Activated CD8-positive, alpha-beta T cell treated with anti-CD3 and anti-CD28 coated beads, Interleukin-2, amount 10 ng/mL, durations not matched to agents 7 days and 5 days (primary cell): Measurements from ENCODE around the gene SLC6A15. TPM values are rescaled to one million over a fixed set of nuclear protein-coding genes. Genes with fewer than 3 reads are reported as not detected.
A peak's percentile ranks its signal among the peaks of the same experiment; 100 is the strongest.

ENCODE experiments used
- ATAC-seq: fragments of 150-1000 bp; cut with Tn5 transposase; one replicate; pipeline ENCODE4 v1.10.0; 2021; ENCODE audit warnings: moderate library complexity
- CTCF ChIA-PET: fragments of 350-600 bp; sonication (Branson Sonifier 250); formaldehyde crosslinking; loops from one replicate; lab custom pipeline; 2021; ENCODE audit warnings: antibody characterized with exemption; lab: Charles Lee
- POLR2A ChIA-PET: fragments of 350-600 bp; sonication (Branson Sonifier 250); formaldehyde crosslinking; loops from one replicate; lab custom pipeline; 2021; ENCODE audit warnings: antibody characterized with exemption; lab: Charles Lee
- DNase-seq: peaks from one replicate; pipeline ENCODE4 v3.0.0-alpha.2; 2020
- H3K27ac Mint-ChIP-seq: one replicate; pipeline ENCODE4 v1.8.0; 2021; ENCODE audit warnings: mild to moderate bottlenecking, mixed read lengths
- H3K27me3 Mint-ChIP-seq: one replicate; pipeline ENCODE4 v1.8.0; 2021; ENCODE audit warnings: low read depth, mixed read lengths
- H3K36me3 Mint-ChIP-seq: one replicate; pipeline ENCODE4 v1.8.0; 2021; ENCODE audit warnings: low read depth, mixed read lengths
- H3K4me1 Mint-ChIP-seq: one replicate; pipeline ENCODE4 v1.8.0; 2021; ENCODE audit warnings: low read depth, mixed read lengths
- H3K4me3 Mint-ChIP-seq: one replicate; pipeline ENCODE4 v1.8.0; 2021; ENCODE audit warnings: mild to moderate bottlenecking, mixed read lengths
- H3K9me3 Mint-ChIP-seq: one replicate; pipeline ENCODE4 v1.8.0; 2022; ENCODE audit warnings: mixed read lengths; ENCODE audit not compliant: insufficient read depth
- total RNA-seq, 2 experiments: library from RNA; stranded (reverse); gene quantifications; one replicate each; pipeline ENCODE4 v1.2.3, GENCODE V29; 2021

SLC6A15 gene
- total RNA-seq, 2 experiments from 2014 or later, result not detected

DNA sequence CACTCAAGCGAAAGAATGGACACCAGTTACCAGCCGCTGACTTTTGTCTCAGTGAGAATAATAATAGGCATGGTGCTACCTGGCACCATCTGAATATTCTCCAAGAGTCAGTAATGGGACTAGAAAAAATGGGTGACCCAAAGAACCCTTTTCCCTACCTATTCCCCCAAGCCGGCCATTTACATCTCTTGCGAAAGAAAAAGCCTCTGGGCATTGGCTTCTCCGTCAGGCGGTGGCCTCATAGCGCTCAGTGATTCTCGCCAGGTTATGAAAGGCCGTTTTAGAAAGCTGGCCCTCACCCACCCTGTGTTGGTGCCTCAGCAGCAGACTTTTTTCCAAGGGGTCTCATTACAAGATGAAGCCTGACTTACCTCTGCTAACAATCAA, 523 bp upstream of the SLC6A15 start:
- H3K4me3 Mint-ChIP-seq, result no peak overlapping the region
- ChIA-PET POLR2A (no interaction called here), CTCF (no interaction called here)
- no peaks in the 10 kb centered on the region for H3K36me3 Mint-ChIP-seq
- H3K4me1 Mint-ChIP-seq, result peaks cover 16% of the 10 kb centered on the region
- no peak for ATAC-seq
- H3K27me3 Mint-ChIP-seq, result peaks cover 37% of the 10 kb centered on the region
- DNase-seq, result no peak
- no peak overlapping the region for H3K27ac Mint-ChIP-seq
- no peaks in the 10 kb centered on the region for H3K9me3 Mint-ChIP-seq

GRCh38 chr12:84911271-84912197, 1.1 kb downstream of the SLC6A15 start:
- ChIA-PET CTCF (no interaction called here), POLR2A (no interaction called here)
- DNase-seq, result no peak
- Mint-ChIP-seq H3K27ac (no peak overlapping the region), H3K36me3 (no peaks in the 10 kb centered on the region), H3K27me3 (peaks cover 37% of the 10 kb centered on the region), H3K4me1 (peaks cover 16% of the 10 kb centered on the region), H3K4me3 (peak overlapping the region; percentile 35), H3K9me3 (no peaks in the 10 kb centered on the region)
- ATAC-seq, result peak; percentile 27

DNA sequence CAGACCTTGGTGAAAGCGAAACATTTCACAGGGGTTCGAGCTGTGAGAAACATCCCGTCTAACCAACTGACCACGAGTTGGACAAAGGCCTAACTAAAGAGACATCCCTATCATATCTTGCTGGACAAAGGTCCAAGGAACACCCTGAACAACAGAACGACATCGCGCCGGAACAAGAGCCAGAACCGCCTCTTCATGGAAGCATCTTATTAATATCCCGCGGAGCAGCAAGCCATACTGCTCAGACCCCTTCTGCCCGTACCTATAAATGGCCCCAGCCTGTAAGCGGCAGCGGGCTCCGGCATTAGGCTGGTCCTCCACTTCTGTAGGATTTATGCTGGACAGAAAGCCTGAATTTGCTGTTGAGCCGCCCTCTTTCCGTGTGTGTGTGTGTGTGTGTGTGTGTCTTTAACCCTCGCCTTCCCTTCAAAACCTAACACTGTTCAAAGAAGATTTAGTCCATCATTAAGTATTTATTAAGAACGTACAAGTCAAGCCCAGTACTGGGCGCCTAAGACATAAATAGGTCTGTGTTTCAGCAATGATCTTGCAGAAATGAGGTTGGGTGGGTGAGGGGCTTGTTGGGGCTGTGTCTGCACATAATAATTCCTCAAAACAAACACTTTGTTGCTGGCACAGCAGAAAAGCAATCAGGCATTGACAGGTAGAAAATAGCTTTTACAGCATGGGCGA, 1.9 kb downstream of the SLC6A15 start:
- Mint-ChIP-seq H3K27me3 (peaks cover 37% of the 10 kb centered on the region), H3K9me3 (no peaks in the 10 kb centered on the region), H3K27ac (no peak overlapping the region), H3K4me3 (peak overlapping the region; percentile 35), H3K36me3 (no peaks in the 10 kb centered on the region), H3K4me1 (peaks cover 16% of the 10 kb centered on the region)
- DNase-seq (no peak), ATAC-seq (no peak)
- ChIA-PET CTCF (no interaction called here), POLR2A (no interaction called here)

DNA sequence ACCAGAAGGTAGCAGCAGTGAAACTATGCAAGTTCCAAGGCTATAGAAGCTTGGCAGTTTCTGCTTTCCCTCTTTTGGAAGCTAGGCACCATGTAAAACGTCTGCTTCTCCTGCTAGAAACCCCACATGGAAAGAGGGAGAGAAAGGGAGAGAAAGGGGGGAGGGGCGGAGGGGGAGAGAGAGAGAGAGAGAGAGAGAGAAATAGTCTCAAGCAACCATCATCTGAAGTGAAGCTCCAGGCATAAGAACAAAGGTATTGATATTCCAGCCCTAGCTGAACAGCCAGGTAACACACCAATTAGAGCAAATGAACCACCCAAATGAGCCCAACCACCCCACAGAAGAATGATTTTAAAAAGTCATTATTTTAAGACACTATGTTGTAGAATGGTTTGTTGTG, 8.5 kb downstream of the SLC6A15 start:
- POLR2A ChIA-PET, result no interaction called here
- Mint-ChIP-seq H3K27ac (no peak overlapping the region), H3K4me3 (no peak overlapping the region), H3K27me3 (no peaks in the 10 kb centered on the region), H3K4me1 (no peaks in the 10 kb centered on the region), H3K9me3 (no peaks in the 10 kb centered on the region), H3K36me3 (no peaks in the 10 kb centered on the region)
- ATAC-seq, result no peak
- CTCF ChIA-PET, result no interaction called here
- DNase-seq, result no peak

- H3K4me3 Mint-ChIP-seq, result no peak overlapping the region
- ChIA-PET POLR2A (no interaction called here), CTCF (interaction anchor here (0.6 kb wide), 1 partner anchor 140 kb away, joined by 3 read pairs; no protein-coding TSS in a partner anchor)
- H3K27ac Mint-ChIP-seq, result no peak overlapping the region
- no peaks in the 10 kb centered on the region for H3K4me1 Mint-ChIP-seq
- no peaks in the 10 kb centered on the region for H3K36me3 Mint-ChIP-seq
- DNase-seq (no peak), ATAC-seq (no peak)
- no peaks in the 10 kb centered on the region for H3K9me3 Mint-ChIP-seq
- no peaks in the 10 kb centered on the region for H3K27me3 Mint-ChIP-seq
These were observed 21.3 kb downstream of the SLC6A15 start for GRCh38 chr12:84891106-84891838.

GRCh38 chr12:84889818-84890217, 22.8 kb downstream of the SLC6A15 start:
- ATAC-seq, result no peak
- Mint-ChIP-seq H3K4me3 (no peak overlapping the region), H3K36me3 (no peaks in the 10 kb centered on the region), H3K27ac (no peak overlapping the region), H3K4me1 (no peaks in the 10 kb centered on the region), H3K27me3 (no peaks in the 10 kb centered on the region), H3K9me3 (no peaks in the 10 kb centered on the region)
- POLR2A ChIA-PET, result no interaction called here
- CTCF ChIA-PET, result no interaction called here
- no peak for DNase-seq

- Mint-ChIP-seq H3K27ac (no peak overlapping the region), H3K36me3 (no peaks in the 10 kb centered on the region), H3K9me3 (no peaks in the 10 kb centered on the region), H3K27me3 (no peaks in the 10 kb centered on the region), H3K4me3 (no peak overlapping the region), H3K4me1 (no peaks in the 10 kb centered on the region)
- DNase-seq, result no peak
- no peak for ATAC-seq
- CTCF ChIA-PET, result no interaction called here
- POLR2A ChIA-PET, result no interaction called here
These were observed 23.7 kb downstream of the SLC6A15 start for GRCh38 chr12:84888861-84889260.

- no peaks in the 10 kb centered on the region for H3K27me3 Mint-ChIP-seq
- no peak overlapping the region for H3K27ac Mint-ChIP-seq
- H3K9me3 Mint-ChIP-seq, result no peaks in the 10 kb centered on the region
- no peaks in the 10 kb centered on the region for H3K36me3 Mint-ChIP-seq
- DNase-seq (no peak), ATAC-seq (no peak)
- CTCF ChIA-PET, result interaction anchor here (0.7 to 5.9 kb wide), 2 partner anchors 153 to 179 kb away, joined by 3 to 71 read pairs; no protein-coding TSS in a partner anchor
- no peak overlapping the region for H3K4me3 Mint-ChIP-seq
- POLR2A ChIA-PET, result no interaction called here
- H3K4me1 Mint-ChIP-seq, result no peaks in the 10 kb centered on the region
These were observed 35.3 kb downstream of the SLC6A15 start for GRCh38 chr12:84877340-84877739.

GRCh38 chr12:84875241-84875640, 37.4 kb downstream of the SLC6A15 start:
- ATAC-seq (no peak), DNase-seq (no peak)
- no peaks in the 10 kb centered on the region for H3K4me1 Mint-ChIP-seq
- no peaks in the 10 kb centered on the region for H3K36me3 Mint-ChIP-seq
- no peak overlapping the region for H3K27ac Mint-ChIP-seq
- CTCF ChIA-PET, result interaction anchor here (0.5 to 5.9 kb wide), 8 partner anchors 151 to 1836 kb away, joined by 3 to 71 read pairs (median 5); partner anchors contain the start of genes LRRIQ1 and TSPAN19
- H3K4me3 Mint-ChIP-seq, result no peak overlapping the region
- POLR2A ChIA-PET, result no interaction called here
- H3K27me3 Mint-ChIP-seq, result no peaks in the 10 kb centered on the region
- no peaks in the 10 kb centered on the region for H3K9me3 Mint-ChIP-seq

- ATAC-seq (no peak), DNase-seq (no peak)
- CTCF ChIA-PET, result interaction anchor here (0.5 to 5.9 kb wide), 6 partner anchors 151 to 190 kb away, joined by 3 to 71 read pairs (median 5); partner anchors contain the start of genes LRRIQ1 and TSPAN19
- Mint-ChIP-seq H3K27ac (no peak overlapping the region), H3K9me3 (no peaks in the 10 kb centered on the region), H3K27me3 (no peaks in the 10 kb centered on the region), H3K4me1 (no peaks in the 10 kb centered on the region), H3K36me3 (no peaks in the 10 kb centered on the region), H3K4me3 (no peak overlapping the region)
- POLR2A ChIA-PET, result no interaction called here
These were observed 37.8 kb downstream of the SLC6A15 start for GRCh38 chr12:84874825-84875139.

- Mint-ChIP-seq H3K27me3 (no peaks in the 10 kb centered on the region), H3K27ac (no peak overlapping the region), H3K9me3 (no peaks in the 10 kb centered on the region), H3K4me3 (no peak overlapping the region), H3K36me3 (no peaks in the 10 kb centered on the region), H3K4me1 (no peaks in the 10 kb centered on the region)
- peak; percentile 53 for ATAC-seq
- ChIA-PET CTCF (interaction anchor here (1.2 to 5.9 kb wide), 5 partner anchors 152 to 184 kb away, joined by 5 to 71 read pairs (median 5); partner anchors contain the start of genes LRRIQ1 and TSPAN19), POLR2A (no interaction called here)
- DNase-seq, result no peak
These were observed 38.3 kb downstream of the SLC6A15 start for GRCh38 chr12:84874125-84874824.
